NOMO-1 treated with dmso at 0.1 percent for 144 hours (cell line): ENCODE measurements around the gene MB21D2.

Experiments
- DNase-seq: peaks from one replicate; lab custom pipeline; 2025; ENCODE audit not compliant: unreplicated experiment; lab: John Stamatoyannopoulos, UW

Gene MB21D2

DNA sequence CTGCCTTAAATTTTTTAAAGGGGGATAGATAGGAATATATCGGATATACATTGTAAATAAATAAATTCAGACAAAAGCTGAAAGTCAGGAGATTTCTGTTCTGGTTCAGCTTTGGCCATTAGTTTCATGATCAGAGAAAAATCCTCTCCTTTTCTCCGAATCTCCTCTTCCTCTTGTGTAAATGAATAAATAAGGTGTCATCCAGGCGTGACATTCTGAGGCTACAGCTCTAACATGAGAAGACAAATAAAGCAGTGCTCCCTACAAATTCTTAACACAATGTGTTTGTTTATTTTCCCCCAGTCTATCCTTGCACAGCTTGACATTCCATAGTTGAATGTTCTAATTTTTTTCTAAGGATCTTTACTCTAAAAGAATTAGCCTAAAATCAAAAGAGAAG is 9.4 kb upstream of the MB21D2 start:
- DNase-seq = no peak

- no peak for DNase-seq
Observed at GRCh38 chr3:192923731-192924130, 6.1 kb upstream of the MB21D2 start.

DNA sequence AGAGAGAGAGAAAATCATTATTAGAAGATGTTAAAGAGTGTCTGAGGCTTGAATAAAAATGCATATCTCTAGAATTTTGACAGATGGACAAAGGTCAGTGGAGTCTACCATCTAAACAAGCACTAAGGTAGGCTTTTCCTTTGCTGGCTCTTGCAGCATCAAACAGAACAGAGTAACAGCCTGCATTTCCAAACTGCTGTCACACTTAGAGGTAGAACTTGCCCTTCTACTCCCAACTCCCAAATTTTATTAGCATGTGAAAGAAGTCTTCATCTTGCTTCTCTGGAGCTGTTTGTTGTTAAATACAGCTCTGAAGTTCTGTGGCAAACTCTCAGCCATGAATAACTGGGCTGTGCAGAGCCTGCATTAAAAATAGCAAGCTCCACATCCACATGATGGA is 4.1 kb upstream of the MB21D2 start:
- DNase-seq = no peak

DNA sequence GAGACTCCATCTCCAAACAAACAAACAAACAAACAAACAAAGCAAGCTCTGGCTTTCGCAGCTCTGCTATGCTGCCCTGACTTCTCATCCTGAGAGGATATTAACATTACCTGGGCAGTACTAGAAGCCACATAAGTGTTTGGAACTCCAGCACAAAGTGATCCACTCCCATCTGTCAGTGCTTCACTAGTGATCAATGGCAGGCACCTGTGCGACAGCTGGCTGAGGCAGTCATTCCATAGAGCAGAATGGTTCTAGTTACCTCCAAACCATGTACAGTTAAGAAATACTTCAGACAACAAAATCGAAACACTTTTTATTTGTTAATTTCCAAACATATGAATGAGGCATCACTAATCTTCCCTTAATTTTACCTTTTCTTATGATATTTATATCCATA is 2.8 kb upstream of the MB21D2 start:
- no peak for DNase-seq

GRCh38 chr3:192919901-192920300 is 2.2 kb upstream of the MB21D2 start:
- DNase-seq = peak; percentile 74

DNA sequence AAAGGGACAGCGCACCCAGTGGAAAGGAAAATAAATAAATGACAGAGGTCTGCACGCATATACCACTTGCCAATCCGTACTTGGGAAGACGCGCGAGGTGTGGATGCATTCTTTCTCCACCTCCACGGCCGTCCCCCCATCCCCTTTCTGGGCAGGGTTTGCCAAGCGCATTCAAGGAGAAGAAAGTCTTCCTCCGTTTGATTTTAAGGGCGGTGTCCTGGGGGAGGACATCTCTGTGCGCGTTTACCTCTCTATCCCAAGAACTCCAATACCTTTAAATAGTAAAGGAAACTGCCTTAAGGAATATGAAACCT is 576 bp upstream of the MB21D2 start:
- DNase-seq = no peak

DNA sequence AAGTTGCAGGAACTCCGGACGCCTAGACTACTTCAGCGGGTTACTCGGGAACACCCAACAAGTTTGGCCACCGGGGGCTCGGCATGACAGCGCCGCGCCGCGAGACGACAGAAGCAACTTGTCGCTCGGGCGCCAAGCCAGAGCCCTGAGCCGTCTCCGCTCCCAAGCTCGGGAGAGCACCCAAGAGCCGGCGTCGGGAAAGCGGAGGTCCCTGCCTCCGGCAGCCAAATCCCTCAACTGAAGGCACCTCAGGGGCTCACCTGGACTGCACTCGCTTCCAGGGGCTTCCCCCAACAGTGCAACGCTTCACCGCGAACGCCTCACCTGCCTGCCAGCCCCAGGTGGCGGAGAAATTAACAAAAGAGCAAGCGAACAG is 640 bp downstream of the MB21D2 start:
- no peak for DNase-seq

- DNase-seq = no peak
Observed at GRCh38 chr3:192916371-192917027, 1.2 kb downstream of the MB21D2 start.

DNA sequence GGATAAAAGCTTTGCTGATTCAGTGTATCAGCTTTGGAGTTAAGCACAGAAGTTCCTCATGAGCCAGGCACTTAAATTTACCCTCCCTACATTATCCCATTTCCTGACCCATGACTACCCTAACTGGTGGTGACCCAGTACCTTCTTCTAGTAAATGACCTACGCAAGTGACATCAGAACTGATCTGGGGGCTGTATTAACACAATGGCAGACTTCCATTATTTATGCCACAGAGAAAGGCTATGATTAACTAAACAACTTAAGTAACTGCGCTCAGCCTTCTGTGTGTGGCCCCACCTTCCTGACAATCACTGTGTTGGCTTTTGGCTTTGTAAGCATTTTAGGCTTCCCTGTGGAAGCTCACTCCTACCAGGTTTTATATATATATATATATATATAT is 1.9 kb downstream of the MB21D2 start:
- DNase-seq = no peak

- DNase-seq = no peak
Observed at GRCh38 chr3:192915304-192915703, 2.4 kb downstream of the MB21D2 start.

- no peak for DNase-seq
Observed at GRCh38 chr3:192914848-192915247, 2.8 kb downstream of the MB21D2 start.

DNA sequence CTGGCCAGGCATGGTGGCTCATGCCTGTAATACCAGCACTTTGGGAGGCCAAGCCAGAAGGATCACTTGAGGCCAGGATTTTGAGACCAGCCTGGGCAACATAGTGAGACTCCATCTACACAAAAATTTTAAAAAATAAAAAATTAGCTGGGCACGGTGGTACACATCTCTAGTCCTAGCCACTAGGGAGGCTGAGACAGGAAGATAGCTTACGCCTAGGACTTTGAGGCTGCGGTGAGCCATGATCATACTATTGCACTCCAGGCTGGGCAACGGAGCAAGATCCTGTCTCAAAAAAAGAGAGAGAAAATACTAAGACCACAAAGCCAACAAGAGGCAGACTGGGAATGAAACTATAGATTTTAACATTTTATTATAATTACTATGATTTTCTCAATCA is 4.1 kb downstream of the MB21D2 start:
- no peak for DNase-seq

DNA sequence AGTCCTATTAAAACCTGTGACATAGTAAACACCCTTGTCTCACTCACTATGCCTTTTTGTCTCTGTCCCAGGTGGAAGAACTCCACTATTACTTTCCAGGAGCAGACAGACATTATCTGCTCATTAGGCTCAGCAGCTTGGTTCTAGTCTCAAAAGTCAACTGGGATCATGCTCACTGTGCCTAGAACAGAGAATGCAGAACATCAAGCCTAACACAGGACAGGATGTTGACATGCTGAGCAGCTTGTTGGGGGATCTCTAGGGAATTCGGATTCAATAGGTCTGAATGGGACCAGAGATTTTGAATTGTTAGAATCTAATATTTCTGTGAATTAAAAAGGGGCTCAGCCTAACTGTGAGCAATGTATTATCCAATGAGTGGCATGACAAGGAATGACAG is 6.4 kb downstream of the MB21D2 start:
- no peak for DNase-seq

GRCh38 chr3:192907784-192908183 is 9.9 kb downstream of the MB21D2 start:
- DNase-seq = no peak

- no peak for DNase-seq
Observed at GRCh38 chr3:192906940-192907339, 10.7 kb downstream of the MB21D2 start.

GRCh38 chr3:192905980-192906678 is 11.5 kb downstream of the MB21D2 start:
- no peak for DNase-seq

DNA sequence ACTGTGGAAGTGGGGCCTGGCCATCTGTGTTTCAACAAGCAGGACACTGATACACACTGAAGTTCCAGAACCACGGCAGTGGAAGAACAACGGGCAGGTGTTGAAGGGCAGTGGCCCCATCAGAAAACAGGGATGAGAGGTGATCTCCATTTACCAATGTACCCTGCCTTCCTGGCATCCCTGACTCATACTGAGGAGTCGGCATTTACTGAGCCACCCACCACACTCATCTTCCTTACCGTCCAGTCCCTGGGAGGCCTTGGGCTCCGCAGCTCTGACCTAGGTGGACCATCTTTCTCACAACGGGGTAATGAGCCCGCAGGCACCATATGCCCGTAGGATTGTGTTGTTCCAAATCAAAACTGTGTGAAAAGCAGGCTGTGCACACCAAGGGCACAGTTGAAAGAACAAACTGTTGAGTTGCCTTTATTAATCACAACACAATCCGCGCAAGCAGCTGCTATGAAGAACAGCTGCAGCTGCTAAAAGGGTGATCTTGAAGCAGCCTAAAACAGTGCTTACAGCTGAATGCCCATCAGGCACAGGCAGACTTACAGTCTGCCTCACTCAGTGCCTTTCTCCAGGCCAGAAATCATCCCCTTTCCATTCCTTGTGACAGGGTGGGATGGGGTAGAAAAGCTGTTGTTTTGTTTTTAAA is 12.9 kb downstream of the MB21D2 start:
- no peak for DNase-seq

GRCh38 chr3:192902549-192902948 is 15.1 kb downstream of the MB21D2 start:
- no peak for DNase-seq

DNA sequence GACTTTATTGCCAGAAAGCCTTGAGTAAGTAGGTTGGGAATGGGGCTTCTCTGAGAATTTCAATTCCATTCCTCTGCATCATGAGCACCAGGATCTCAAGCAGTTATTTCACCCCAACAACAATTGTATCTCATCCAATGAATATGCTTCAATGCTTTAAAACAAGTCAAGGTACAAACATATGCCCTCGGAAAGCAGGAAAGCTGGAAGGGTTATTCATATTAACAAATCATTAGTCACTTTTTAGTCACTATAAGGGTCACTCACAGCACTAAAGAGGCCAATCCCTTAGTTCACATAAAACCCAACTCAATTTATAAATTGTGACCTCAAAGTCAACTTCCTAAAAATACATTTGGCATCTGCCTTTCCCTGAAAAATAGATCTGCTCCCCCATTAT is 16.2 kb downstream of the MB21D2 start:
- no peak for DNase-seq

DNA sequence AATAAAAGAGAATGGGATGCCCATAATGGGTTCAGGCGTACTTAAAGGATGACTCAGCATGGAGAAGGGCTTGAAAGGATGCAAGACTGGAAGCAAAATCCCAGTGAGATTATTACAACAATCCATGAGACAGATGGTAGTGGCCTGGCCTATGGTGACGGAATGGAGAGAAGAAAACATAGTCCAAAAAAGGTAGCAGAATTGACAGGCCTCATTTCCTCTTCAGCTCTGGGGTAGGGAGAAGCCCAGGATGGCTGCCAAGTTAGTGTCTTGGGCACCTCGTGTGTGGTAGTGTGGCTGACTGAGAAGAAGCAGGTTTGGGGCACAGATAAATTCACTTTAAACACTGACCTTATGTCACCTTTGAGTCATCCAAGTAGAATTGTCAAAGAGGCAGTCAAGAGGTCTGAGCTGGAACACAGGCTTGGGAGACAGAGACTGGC is 18.1 kb downstream of the MB21D2 start:
- DNase-seq = no peak

DNA sequence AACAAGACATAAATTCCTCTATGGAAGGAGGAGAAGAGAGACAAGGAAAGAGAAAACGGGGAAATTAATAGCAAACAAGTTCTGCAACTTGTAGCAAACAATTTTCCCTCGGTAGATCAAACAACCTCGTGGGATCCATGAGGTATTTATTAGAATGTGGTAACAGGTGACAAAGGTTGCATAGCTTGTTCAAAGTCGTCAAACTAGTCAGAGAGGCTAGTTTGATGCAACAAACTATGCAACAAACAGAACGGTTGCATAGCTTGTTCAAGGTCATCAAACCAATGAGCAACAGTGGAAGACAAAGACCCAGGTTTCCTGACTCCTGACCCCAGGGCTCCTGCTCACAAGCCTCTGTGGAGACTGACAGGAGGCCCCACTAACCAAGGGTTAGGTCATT is 20.7 kb downstream of the MB21D2 start:
- DNase-seq = no peak

- DNase-seq = no peak
Observed at GRCh38 chr3:192896208-192896607, 21.4 kb downstream of the MB21D2 start.

- DNase-seq = no peak
Observed at GRCh38 chr3:192894676-192895075, 23.0 kb downstream of the MB21D2 start.
